GM13977 (cell line): Measurements from ENCODE around the gene MYBPH.

ENCODE experiments used
- DNase-seq: peaks from one replicate; pipeline ENCODE4 v3.0.0; 2012; ENCODE audit warnings: low spot score
- in situ Hi-C: fragments of 300-500 bp; cut with MboI; formaldehyde crosslinking; loops from one replicate; pipeline ENCODE4 v1.12.0; 2022; ENCODE audit warnings: low sequenced_read_pairs, low pct_unique_long_range_greater_than_20kb, mixed read lengths, inconsistent platforms; ENCODE audit not compliant: unreplicated experiment
- TF ChIP-seq, protein P1 (sequence below): IDR thresholded peaks from 2 replicates; pipeline ENCODE4 v1.5.1; 2012; ENCODE audit warnings: mild to moderate bottlenecking, control low read depth; ENCODE audit not compliant: insufficient read depth; ENCODE audit errors: extremely low read depth, missing control alignments

The MYBPH gene

DNA sequence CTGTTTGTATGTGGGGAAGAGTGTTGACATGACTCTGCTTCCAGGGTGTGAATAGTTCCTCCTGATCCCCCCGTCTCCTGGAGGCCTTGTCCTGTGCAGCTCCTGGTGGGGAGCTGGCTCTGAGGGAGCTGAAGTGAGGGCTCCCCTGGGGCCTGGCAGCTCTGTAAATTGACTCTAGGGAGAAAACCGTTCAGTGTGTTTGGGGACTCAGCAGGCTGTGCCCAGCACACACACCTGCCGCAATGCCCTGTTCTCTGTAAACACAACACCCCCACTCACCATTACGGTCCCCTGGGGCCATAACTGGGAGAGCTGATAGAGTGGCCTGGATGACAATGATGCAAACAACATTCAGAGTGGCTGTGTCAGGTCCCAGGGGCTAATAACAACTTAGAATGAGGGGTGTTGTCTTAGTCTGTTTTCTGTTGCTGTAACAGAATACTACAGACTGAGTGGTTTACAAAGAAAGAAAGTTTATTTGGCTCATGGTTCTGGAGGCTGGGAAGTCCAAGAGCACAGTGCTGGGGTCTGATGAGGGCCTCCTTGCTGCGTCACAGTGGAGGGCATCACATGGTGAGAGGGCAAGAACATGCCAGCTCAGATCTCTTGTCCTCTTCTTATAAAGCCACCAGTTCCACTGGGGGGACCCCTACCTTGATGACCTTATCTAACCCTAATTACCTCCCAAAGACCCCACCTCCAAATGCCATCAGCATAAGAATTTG, 32.8 kb downstream of the MYBPH start:
- TF ChIP-seq, protein P1, sequence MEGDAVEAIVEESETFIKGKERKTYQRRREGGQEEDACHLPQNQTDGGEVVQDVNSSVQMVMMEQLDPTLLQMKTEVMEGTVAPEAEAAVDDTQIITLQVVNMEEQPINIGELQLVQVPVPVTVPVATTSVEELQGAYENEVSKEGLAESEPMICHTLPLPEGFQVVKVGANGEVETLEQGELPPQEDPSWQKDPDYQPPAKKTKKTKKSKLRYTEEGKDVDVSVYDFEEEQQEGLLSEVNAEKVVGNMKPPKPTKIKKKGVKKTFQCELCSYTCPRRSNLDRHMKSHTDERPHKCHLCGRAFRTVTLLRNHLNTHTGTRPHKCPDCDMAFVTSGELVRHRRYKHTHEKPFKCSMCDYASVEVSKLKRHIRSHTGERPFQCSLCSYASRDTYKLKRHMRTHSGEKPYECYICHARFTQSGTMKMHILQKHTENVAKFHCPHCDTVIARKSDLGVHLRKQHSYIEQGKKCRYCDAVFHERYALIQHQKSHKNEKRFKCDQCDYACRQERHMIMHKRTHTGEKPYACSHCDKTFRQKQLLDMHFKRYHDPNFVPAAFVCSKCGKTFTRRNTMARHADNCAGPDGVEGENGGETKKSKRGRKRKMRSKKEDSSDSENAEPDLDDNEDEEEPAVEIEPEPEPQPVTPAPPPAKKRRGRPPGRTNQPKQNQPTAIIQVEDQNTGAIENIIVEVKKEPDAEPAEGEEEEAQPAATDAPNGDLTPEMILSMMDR: no peak
- in situ Hi-C loops: no loop called here
- no peak for DNase-seq

DNA sequence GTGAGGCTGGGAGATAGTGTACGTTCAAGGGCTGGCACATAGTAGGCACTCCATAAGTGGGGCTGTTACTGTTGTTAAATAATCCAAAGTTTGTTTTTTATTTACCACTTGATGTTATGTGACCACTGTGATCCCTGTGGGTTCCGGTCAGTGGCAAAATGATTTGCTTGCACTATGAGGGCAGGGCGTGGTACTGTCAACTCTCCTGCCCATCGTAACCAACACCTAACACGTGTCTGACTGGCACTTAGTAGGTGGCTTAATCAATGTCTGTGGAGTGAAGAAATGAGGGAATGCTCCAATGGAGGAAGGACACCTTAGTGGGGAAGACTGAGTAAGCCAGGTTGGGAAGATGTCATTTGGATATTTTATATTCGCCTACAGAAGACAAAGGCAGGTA, 33.5 kb downstream of the MYBPH start:
- in situ Hi-C loops: no loop called here
- DNase-seq: no peak
- TF ChIP-seq, protein P1: no peak

DNA sequence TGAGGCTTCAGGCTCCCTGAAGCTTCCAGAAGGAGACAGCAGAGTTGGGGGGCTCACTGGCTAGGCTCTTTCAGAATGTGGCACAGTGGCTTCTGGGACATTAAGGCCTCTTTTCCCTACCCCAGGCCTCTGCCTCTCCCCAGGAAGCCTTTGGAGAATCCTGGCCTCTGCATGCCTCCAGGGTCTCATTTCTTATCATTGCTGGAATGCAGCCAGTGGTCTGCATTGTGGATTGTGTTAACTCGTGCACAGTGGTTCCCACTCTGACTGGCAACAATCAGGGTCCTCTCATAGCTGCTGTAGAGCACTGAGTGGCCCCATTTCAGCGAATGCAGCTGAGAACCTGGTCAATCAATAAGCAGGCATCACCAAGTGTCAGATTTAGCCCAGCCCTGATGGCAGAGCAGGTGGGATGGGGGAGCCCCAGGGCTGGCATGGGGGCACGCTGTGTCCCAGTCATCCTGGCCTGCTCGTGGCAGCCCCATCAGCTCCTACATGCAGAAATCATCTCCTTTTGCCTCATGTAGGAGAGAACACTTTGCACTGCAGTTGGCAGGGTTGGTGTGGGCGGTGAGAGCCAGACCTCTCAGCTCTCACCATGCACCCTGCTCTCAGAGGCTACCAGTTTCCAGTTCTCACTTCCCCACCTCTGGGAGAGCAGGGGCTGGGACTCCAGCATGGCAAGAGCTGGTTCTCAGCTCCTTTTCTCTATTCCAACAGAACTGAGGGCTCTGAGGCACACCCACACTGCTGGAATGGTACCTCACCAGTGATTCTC, 34.7 kb downstream of the MYBPH start:
- in situ Hi-C loops: no loop called here
- DNase-seq: no peak
- TF ChIP-seq, protein P1: no peak

DNA sequence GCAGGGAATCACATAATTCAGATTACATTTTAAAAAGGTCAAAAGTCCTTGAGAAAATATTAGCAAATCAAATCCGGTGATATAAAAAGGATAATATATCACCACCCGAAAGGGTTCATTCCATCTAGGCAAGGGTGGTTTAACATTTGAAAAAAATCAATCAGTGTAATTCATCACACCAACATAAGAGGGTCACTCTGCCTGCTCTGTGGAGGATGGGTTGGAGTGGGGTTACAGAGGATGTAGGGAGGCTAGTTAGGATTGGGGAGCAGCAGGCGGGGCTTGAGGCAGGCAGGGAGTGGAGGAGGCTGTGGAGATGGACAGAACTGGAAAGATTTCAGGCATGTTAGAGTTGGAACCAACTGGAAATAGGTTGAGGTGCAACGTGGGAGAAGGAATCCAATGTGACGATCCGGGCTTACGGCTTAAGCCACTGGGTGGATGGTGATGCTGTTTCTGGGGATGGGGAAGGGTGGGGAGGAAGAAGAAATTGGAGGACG, 35.6 kb downstream of the MYBPH start:
- in situ Hi-C loops: no loop called here
- TF ChIP-seq, protein P1: no peak
- no peak for DNase-seq

DNA sequence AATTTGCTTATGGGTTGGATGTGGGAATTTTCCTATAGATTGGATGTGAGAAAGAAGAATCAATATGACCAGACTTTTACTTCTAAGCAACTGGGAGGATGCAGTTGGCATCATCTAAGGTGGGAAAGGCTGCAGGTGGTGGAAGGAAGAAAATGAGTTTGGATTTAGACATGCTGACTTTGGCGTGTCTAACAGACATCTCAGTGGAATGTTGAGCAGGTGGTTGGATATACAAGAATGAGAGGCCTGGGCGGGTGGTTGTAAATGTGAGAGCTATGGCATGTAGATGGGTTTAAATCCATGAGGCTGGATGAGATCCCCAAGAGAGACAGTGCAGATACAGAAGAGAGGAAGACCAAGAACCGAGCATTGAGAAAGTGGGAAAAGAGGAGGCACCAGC, 37.6 kb downstream of the MYBPH start:
- DNase-seq: no peak
- TF ChIP-seq, protein P1: no peak
- in situ Hi-C loops: no loop called here

DNA sequence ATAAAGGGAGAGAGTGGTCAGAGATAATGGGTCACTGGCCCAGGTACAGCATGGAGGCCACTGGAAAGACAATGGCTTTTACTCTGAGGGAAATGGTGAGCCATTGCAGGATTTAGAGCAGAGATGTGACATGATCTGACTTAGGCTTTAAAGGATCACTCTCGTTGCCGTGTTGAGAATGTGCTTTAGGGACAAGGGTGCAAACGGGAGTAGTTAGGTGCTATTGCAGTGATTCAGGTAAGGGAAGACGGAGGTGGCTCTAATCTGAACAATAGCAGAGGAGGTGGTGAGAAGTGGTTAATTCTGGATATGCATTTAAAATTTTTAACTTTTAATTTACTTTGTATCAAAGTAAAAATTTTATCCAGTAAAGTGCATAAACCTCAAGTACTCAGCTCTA, 38.3 kb downstream of the MYBPH start:
- TF ChIP-seq, protein P1: no peak
- DNase-seq: no peak
- in situ Hi-C loops: no loop called here
